Measurements from ENCODE around the gene STARD5.

DNA sequence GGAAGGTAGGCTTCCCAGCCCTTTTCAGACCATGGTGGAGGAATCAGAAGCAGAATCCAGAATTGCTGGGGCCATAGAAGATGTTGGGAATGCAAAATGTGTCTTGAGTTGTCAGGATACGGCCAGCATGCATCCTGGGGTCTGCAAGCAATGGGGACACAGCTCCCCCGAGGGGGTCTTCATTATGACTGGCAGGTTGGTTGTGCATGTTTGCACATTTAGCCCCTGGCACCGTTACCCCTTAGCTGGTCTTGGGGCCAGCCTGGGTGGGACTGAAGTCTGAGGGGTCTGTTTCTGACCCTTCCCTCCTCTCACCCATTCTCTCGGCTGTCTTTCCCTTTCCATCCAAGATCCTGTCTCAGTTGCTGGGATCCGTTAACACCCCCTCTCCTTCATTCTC is 50.7 kb downstream of the STARD5 start:
- TF ChIP-seq, protein P1, sequence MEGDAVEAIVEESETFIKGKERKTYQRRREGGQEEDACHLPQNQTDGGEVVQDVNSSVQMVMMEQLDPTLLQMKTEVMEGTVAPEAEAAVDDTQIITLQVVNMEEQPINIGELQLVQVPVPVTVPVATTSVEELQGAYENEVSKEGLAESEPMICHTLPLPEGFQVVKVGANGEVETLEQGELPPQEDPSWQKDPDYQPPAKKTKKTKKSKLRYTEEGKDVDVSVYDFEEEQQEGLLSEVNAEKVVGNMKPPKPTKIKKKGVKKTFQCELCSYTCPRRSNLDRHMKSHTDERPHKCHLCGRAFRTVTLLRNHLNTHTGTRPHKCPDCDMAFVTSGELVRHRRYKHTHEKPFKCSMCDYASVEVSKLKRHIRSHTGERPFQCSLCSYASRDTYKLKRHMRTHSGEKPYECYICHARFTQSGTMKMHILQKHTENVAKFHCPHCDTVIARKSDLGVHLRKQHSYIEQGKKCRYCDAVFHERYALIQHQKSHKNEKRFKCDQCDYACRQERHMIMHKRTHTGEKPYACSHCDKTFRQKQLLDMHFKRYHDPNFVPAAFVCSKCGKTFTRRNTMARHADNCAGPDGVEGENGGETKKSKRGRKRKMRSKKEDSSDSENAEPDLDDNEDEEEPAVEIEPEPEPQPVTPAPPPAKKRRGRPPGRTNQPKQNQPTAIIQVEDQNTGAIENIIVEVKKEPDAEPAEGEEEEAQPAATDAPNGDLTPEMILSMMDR (IDR thresholded peaks at IDR 0.05 in 8 of 11, conservative IDR thresholded peaks at IDR 0.05 in 3 of 11), result no peak
- TF ChIP-seq POLR2A (IDR thresholded peaks at IDR 0.05), result no peak
